K562 (cell line): ENCODE data around the gene MKS1. TPM values are rescaled to one million over a fixed set of nuclear protein-coding genes. Genes with fewer than 3 reads are reported as not detected.

Experiments
- ATAC-seq: fragments of 200-7000 bp; cut with Tn5 transposase; 3 replicates; pipeline ENCODE4 v1.9.1; 2020; ENCODE audit warnings: moderate library complexity
- BruUV-seq: library from RNA; stranded (reverse); fragments of 400-500 nt; replicated peaks from 2 replicates; lab custom pipeline; 2021; lab: Mats Ljungman, UMichigan
- CTCF ChIA-PET: fragments of 300-600 bp; formaldehyde crosslinking; extraction: SDS; loops from one replicate; lab custom pipeline; 2021; ENCODE audit warnings: low intra/inter-chr PET ratio; lab: Yijun Ruan, JAX
- POLR2A ChIA-PET: fragments of 300-600, 350-650 bp; sonication (Branson Sonifier 250); formaldehyde crosslinking; extraction: SDS; loops from one replicate; lab custom pipeline; 2021; ENCODE audit warnings: antibody characterized with exemption, inconsistent platforms; lab: Yijun Ruan, JAX
- DNase-seq, 4 experiments: peaks; one replicate each; pipeline versions ENCODE4 v3.0.0 to v3.0.0-alpha.2; 2011 to 2018; ENCODE audit warnings: low spot score in 3 of 4, mixed read lengths in 3 of 4; ENCODE audit errors: extremely low read depth in 1 of 4
- FAIRE-seq: peaks from 2 replicates; lab custom pipeline; 2011; peaks lifted over from hg19 to GRCh38; lab: Jason Lieb, UNC
- H2AFZ ChIP-seq: 2 replicates; pipeline ENCODE4 v1.6.0; 2011; ENCODE audit warnings: low read depth, low read length, control low read depth, inconsistent platforms
- H3K27ac ChIP-seq: fragments of 200-600 bp; 3 replicates; pipeline ENCODE4 v1.8.0; 2011; ENCODE audit warnings: low read depth, mild to moderate bottlenecking, control low read depth, inconsistent platforms, low read length, moderate library complexity, mixed read lengths; ENCODE audit errors: extremely low read depth
- H3K27me3 ChIP-seq, 2 experiments: fragments of 300-600 bp in 1 of 2; 2 replicates in 1 of 2; 3 replicates in 1 of 2; pipeline versions ENCODE4 v1.6.0 to v1.8.0; 2011; ENCODE audit warnings: inconsistent platforms in 2 of 2, low read length in 2 of 2, mild to moderate bottlenecking in 1 of 2, mixed read lengths in 1 of 2, moderate library complexity in 1 of 2; ENCODE audit not compliant: control insufficient read depth in 2 of 2, insufficient read depth in 2 of 2
- H3K36me3 ChIP-seq: fragments of 300-600 bp; 3 replicates; pipeline ENCODE4 v1.8.0; 2011; ENCODE audit warnings: mild to moderate bottlenecking, low read length, inconsistent platforms; ENCODE audit not compliant: control insufficient read depth, insufficient read depth
- H3K4me1 ChIP-seq, 2 experiments: fragments of 200-600 bp in 1 of 2; replicated peaks in 1 of 2; 2 replicates in 1 of 2; 3 replicates in 1 of 2; pipeline versions ENCODE4 v1.5.1 to v1.8.0; 2011; ENCODE audit warnings: inconsistent platforms in 2 of 2, low read length in 2 of 2, mild to moderate bottlenecking in 1 of 2, mixed read lengths in 1 of 2, moderate library complexity in 1 of 2; ENCODE audit not compliant: control insufficient read depth in 2 of 2, insufficient read depth in 2 of 2
- H3K4me2 ChIP-seq: 2 replicates; pipeline ENCODE4 v1.6.1; 2011; ENCODE audit warnings: low read length, control low read depth, inconsistent platforms, mixed read lengths; ENCODE audit not compliant: insufficient read depth
- H3K4me3 ChIP-seq: fragments of 200-600 bp; sonication (generic), shearing (Covaris generic); 2 replicates; pipeline ENCODE4 v1.5.1; 2016; ENCODE audit warnings: control low read depth, inconsistent platforms
- H3K79me2 ChIP-seq: fragments of 200-600 bp; 3 replicates; pipeline ENCODE4 v1.8.0; 2011; ENCODE audit warnings: low read length, inconsistent platforms; ENCODE audit not compliant: control insufficient read depth, insufficient read depth
- H3K9ac ChIP-seq, 2 experiments: 2 replicates each; pipeline versions ENCODE4 v1.6.0 to v1.6.1; 2011; ENCODE audit warnings: low read depth in 2 of 2, low read length in 2 of 2, control low read depth in 1 of 2, inconsistent platforms in 1 of 2, mild to moderate bottlenecking in 1 of 2, mixed read lengths in 1 of 2; ENCODE audit not compliant: insufficient read depth in 1 of 2
- H3K9me1 ChIP-seq: one replicate; pipeline ENCODE4 v1.6.0; 2011; ENCODE audit warnings: inconsistent platforms, mild to moderate bottlenecking, low read length, moderate library complexity; ENCODE audit not compliant: control insufficient read depth, insufficient read depth
- H3K9me3 ChIP-seq: replicated peaks from 2 replicates; pipeline ENCODE4 v1.5.1; 2011; ENCODE audit warnings: low read depth, low read length, inconsistent platforms; ENCODE audit not compliant: control insufficient read depth, insufficient read depth
- H4K20me1 ChIP-seq: replicated peaks from 2 replicates; pipeline ENCODE4 v1.6.1; 2011; ENCODE audit warnings: low read length, inconsistent platforms, mixed read lengths; ENCODE audit not compliant: control insufficient read depth, insufficient read depth
- ATF6 ChIP-seq: sonication (generic); formaldehyde crosslinking; IDR thresholded peaks from 2 replicates; pipeline ENCODE4 v1.4.0; 2020; ENCODE audit warnings: mild to moderate bottlenecking, missing genetic modification reagents
- MNT ChIP-seq, 2 experiments: fragments of 450-650 bp; conservative IDR thresholded peaks; 2 replicates each; pipeline ENCODE4 v1.6.1; 2017; ENCODE audit warnings: mild to moderate bottlenecking in 2 of 2, moderate library complexity in 2 of 2
- NFIC ChIP-seq: fragments of 450-650 bp; IDR thresholded peaks from 2 replicates; pipeline ENCODE4 v1.6.1; 2017; ENCODE audit warnings: mild to moderate bottlenecking, inconsistent platforms
- WGBS: fragments of 100-300 bp; shearing (Covaris generic); methylation state at CpG from one replicate; pipeline ENCODE4 v1.1.6; 2016; ENCODE audit warnings: low coverage, mixed read lengths; ENCODE audit not compliant: insufficient coverage; ENCODE audit errors: missing lambda C conversion rate; 5-methylcytosine and 5-hydroxymethylcytosine counted together
- in situ Hi-C: fragments of 300-500 bp; cut with MboI; formaldehyde crosslinking; loops from 4 replicates; pipeline ENCODE4 v1.15.0; 2018; ENCODE audit warnings: inconsistent platforms, mixed read lengths
- intact Hi-C: fragments of 100-400 bp; cut with micrococcal nuclease; formaldehyde crosslinking; loops from 2 replicates; pipeline ENCODE4 v1.14.2; 2022
- polyA plus RNA-seq, 8 experiments: library from polyadenylated mRNA; depleted of rRNA in 4 of 8; stranded (reverse) in 5 of 8; unstranded in 3 of 8; fragments of >200 nt; fragmentation: Nextera tagmentation in 2 of 8; fragmentation: Illumina TruSeq in 1 of 8; extraction: Ambion mirVana in 2 of 8; extraction: Trizol in 1 of 8; gene quantifications; 2 replicates each; pipeline versions ENCODE4 v1.2.1 to v1.2.3, GENCODE V29; 2011 to 2014; ENCODE audit warnings: inconsistent platforms in 1 of 8, missing spikeins in 1 of 8
- total RNA-seq, 7 experiments: library from RNA; depleted of rRNA in 6 of 7; stranded (reverse); fragments of >200 nt in 6 of 7; fragmentation: Illumina TruSeq in 2 of 7; extraction: Trizol in 2 of 7; gene quantifications; 2 replicates each; pipeline versions ENCODE4 v1.2.1 to v1.2.3, GENCODE V29; 2011 to 2021; ENCODE audit warnings: low replicate concordance in 1 of 7

MKS1 gene
- total and polyA plus RNA-seq, 9 of the 15 experiments (the other 6 are each of a cell fraction or from before 2014, with no cell fraction given): 16.3 to 31.0 (median 25.9) TPM

GRCh38 chr17:58186591-58186990 is 32.5 kb downstream of the MKS1 start:
- no TSS peak for BruUV-seq
- H4K20me1 ChIP-seq: no peaks in the 10 kb centered on the region
- peak in 1 of 4 experiments; percentile 7 for DNase-seq
- no peaks in the 10 kb centered on the region for H3K36me3 ChIP-seq
- TF ChIP-seq NFIC: no peak
- no peak for TF ChIP-seq ATF6 (CRISPR knock-in tag)
- TF ChIP-seq MNT (conservative IDR thresholded peaks at IDR 0.05): no peak
- H3K27me3 ChIP-seq: no peaks in the 10 kb centered on the region; a peak in 2 of 5 replicates
- 48% methylated on average over 3 of the region's 4 CpGs for WGBS
- ChIA-PET POLR2A (no interaction called here), CTCF (no interaction called here)
- no peak overlapping the region for H3K4me3 ChIP-seq
- ATAC-seq: no peak
- no peaks in the 10 kb centered on the region for H3K9me3 ChIP-seq
- H3K9ac ChIP-seq: no peak overlapping the region
- intact Hi-C loops: no loop called here
- H3K4me1 ChIP-seq: peaks cover 45 to 46% of the 10 kb centered on the region in 2 experiments
- H3K9me1 ChIP-seq: no peaks in the 10 kb centered on the region
- no peak for FAIRE-seq
- H3K27ac ChIP-seq: no peak overlapping the region
- no peak overlapping the region for H2AFZ ChIP-seq
- no peak overlapping the region for H3K4me2 ChIP-seq
- no peaks in the 10 kb centered on the region for H3K79me2 ChIP-seq
- in situ Hi-C loops: no loop called here
